ENCODE results near the gene MBP. TPM values are rescaled to one million over a fixed set of nuclear protein-coding genes. Genes with fewer than 3 reads are reported as not detected.

Gene MBP
- total and polyA plus RNA-seq, 2 experiments from 2014 or later, result 18.4 to 22.9 TPM

- Histone ChIP-seq H2AFZ (no peak overlapping the region), H3K4me1 (ENCODE audit: insufficient read depth) (peaks cover 9% of the 10 kb centered on the region; the same call in 1 of the 2 replicates), H3K36me3 (ENCODE audit: insufficient read depth) (no peaks in the 10 kb centered on the region), H3K9me2 (ENCODE audit: insufficient read depth) (no peaks in the 10 kb centered on the region), H4K20me1 (replicated peaks; ENCODE audit: insufficient read depth) (no peaks in the 10 kb centered on the region; the same call in 1 of the 2 replicates), H3K27ac (ENCODE audit: low read depth) (no peak overlapping the region), H3K27me3 (ENCODE audit: insufficient read depth) (no peaks in the 10 kb centered on the region), H3K4me2 (no peak overlapping the region), H3F3A (replicated peaks; ENCODE audit: low read depth) (no peaks in the 10 kb centered on the region), H3K79me2 (replicated peaks; ENCODE audit: insufficient read depth) (no peaks in the 10 kb centered on the region), H3K4me3 (no peak overlapping the region)
- Mint-ChIP-seq H3K27ac (no peak overlapping the region), H3K4me1 (peaks cover 37% of the 10 kb centered on the region), H3K36me3 (ENCODE audit: low read depth) (no peaks in the 10 kb centered on the region), H3K4me3 (no peak overlapping the region), H3K9me3 (no peaks in the 10 kb centered on the region), H3K27me3 (ENCODE audit: insufficient read depth, low read depth, poor library complexity) (peaks cover 13% of the 10 kb centered on the region)
- TF ChIP-seq CREB1 (CRISPR knock-in tag; IDR thresholded peaks at IDR 0.05; ENCODE audit: low read depth) (no peak), POLR2AphosphoS5 (IDR thresholded peaks at IDR 0.05; ENCODE audit: low read depth) (no peak), ZNF331 (CRISPR knock-in tag; IDR thresholded peaks at IDR 0.05; ENCODE audit: low read depth) (no peak), ZNF114 (CRISPR knock-in tag; IDR thresholded peaks at IDR 0.05) (no peak), EZH2 (IDR thresholded peaks at IDR 0.05; ENCODE audit: low read depth, unreplicated experiment) (no peak), ETS1 (IDR thresholded peaks at IDR 0.05) (no peak), EZH2phosphoT487 (IDR thresholded peaks at IDR 0.05; ENCODE audit: unreplicated experiment) (no peak), NANOG (IDR thresholded peaks at IDR 0.05; ENCODE audit: borderline replicate concordance) (no peak), ZNF462 (CRISPR knock-in tag; IDR thresholded peaks at IDR 0.05) (no peak)
- TF ChIP-seq, protein P1, sequence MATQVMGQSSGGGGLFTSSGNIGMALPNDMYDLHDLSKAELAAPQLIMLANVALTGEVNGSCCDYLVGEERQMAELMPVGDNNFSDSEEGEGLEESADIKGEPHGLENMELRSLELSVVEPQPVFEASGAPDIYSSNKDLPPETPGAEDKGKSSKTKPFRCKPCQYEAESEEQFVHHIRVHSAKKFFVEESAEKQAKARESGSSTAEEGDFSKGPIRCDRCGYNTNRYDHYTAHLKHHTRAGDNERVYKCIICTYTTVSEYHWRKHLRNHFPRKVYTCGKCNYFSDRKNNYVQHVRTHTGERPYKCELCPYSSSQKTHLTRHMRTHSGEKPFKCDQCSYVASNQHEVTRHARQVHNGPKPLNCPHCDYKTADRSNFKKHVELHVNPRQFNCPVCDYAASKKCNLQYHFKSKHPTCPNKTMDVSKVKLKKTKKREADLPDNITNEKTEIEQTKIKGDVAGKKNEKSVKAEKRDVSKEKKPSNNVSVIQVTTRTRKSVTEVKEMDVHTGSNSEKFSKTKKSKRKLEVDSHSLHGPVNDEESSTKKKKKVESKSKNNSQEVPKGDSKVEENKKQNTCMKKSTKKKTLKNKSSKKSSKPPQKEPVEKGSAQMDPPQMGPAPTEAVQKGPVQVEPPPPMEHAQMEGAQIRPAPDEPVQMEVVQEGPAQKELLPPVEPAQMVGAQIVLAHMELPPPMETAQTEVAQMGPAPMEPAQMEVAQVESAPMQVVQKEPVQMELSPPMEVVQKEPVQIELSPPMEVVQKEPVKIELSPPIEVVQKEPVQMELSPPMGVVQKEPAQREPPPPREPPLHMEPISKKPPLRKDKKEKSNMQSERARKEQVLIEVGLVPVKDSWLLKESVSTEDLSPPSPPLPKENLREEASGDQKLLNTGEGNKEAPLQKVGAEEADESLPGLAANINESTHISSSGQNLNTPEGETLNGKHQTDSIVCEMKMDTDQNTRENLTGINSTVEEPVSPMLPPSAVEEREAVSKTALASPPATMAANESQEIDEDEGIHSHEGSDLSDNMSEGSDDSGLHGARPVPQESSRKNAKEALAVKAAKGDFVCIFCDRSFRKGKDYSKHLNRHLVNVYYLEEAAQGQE (IDR thresholded peaks at IDR 0.05; ENCODE audit: unreplicated experiment), result no peak
- ATAC-seq, result no peak
- no peak for DNase-seq (ENCODE audit: low spot score)
Measured at GRCh38 chr18:77052983-77053309, 79.6 kb downstream of the MBP start.

Data from GM23338 (cell line).